Neutrophil (primary cell): ENCODE data around the gene SBNO2.
"Not testable (repeated sequence)": the region's sequence is repeated elsewhere in the genome, so short reads cannot be mapped to it uniquely, and the experiment has no call there.

Source experiments
- H3K27ac ChIP-seq: fragments of 200-600 bp; sonication (generic); 2 replicates; pipeline ENCODE4 v1.5.1; 2016; ENCODE audit warnings: mild to moderate bottlenecking, moderate library complexity
- H3K27me3 ChIP-seq: fragments of 200-600 bp; sonication (generic); 2 replicates; pipeline ENCODE4 v1.6.0; 2016; ENCODE audit warnings: mild to moderate bottlenecking
- H3K36me3 ChIP-seq: fragments of 200-600 bp; sonication (generic); 2 replicates; pipeline ENCODE4 v1.5.1; 2017
- H3K4me1 ChIP-seq, 2 experiments: fragments of 200-600 bp in 1 of 2; sonication (generic) in 1 of 2; 1 replicate in 1 of 2; 2 replicates in 1 of 2; pipeline versions ENCODE4 v1.5.1 to v1.6.1; 2013 to 2016; ENCODE audit warnings: low read depth in 1 of 2, low read length in 1 of 2, mild to moderate bottlenecking in 1 of 2, moderate library complexity in 1 of 2; ENCODE audit not compliant: control insufficient read depth in 1 of 2, insufficient read depth in 1 of 2
- H3K4me3 ChIP-seq, 2 experiments: fragments of 200-600 bp in 1 of 2; sonication (generic) in 1 of 2; 1 replicate in 1 of 2; 2 replicates in 1 of 2; pipeline ENCODE4 v1.5.1; 2013 to 2016; ENCODE audit warnings: low read depth in 1 of 2, low read length in 1 of 2, mild to moderate bottlenecking in 1 of 2, moderate library complexity in 1 of 2
- H3K9me3 ChIP-seq: fragments of 200-600 bp; sonication (generic); 2 replicates; pipeline ENCODE4 v1.5.1; 2016
- CTCF ChIP-seq: fragments of 200-600 bp; sonication (generic); IDR thresholded peaks from 2 replicates; pipeline ENCODE4 v1.5.1; 2016; ENCODE audit warnings: antibody characterized with exemption

Gene SBNO2

DNA sequence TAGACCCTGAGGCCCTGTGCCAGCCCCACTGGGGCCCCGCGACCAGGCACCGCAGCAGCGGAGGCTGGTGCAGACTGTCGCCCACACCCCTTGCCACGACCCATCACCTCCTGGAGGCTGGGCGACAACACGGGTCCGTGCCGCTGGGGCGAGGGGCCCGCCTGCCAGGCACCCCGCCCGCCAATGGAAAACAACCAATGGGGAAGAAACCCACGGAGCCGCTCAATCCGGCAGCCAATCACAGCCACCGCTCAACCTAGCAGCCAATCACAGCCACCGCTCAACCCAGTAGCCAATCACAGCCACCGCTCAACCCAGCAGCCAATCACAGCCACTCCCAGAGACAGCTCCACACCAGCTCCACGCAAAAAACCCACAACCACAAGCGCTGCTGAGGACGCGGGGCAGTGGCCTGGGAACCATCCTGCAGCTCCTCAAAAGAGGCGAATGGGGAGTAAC, 40.6 kb downstream of the SBNO2 start:
- no peaks in the 10 kb centered on the region for H3K27me3 ChIP-seq
- TF ChIP-seq CTCF: no peak
- H3K4me3 ChIP-seq: peak overlapping the region; percentile 97 to 99
- peaks cover 47% of the 10 kb centered on the region for H3K36me3 ChIP-seq
- no peaks in the 10 kb centered on the region for H3K9me3 ChIP-seq
- peak overlapping the region; percentile 99 for H3K27ac ChIP-seq
- H3K4me1 ChIP-seq: peaks cover 40 to 41% of the 10 kb centered on the region in 2 experiments

DNA sequence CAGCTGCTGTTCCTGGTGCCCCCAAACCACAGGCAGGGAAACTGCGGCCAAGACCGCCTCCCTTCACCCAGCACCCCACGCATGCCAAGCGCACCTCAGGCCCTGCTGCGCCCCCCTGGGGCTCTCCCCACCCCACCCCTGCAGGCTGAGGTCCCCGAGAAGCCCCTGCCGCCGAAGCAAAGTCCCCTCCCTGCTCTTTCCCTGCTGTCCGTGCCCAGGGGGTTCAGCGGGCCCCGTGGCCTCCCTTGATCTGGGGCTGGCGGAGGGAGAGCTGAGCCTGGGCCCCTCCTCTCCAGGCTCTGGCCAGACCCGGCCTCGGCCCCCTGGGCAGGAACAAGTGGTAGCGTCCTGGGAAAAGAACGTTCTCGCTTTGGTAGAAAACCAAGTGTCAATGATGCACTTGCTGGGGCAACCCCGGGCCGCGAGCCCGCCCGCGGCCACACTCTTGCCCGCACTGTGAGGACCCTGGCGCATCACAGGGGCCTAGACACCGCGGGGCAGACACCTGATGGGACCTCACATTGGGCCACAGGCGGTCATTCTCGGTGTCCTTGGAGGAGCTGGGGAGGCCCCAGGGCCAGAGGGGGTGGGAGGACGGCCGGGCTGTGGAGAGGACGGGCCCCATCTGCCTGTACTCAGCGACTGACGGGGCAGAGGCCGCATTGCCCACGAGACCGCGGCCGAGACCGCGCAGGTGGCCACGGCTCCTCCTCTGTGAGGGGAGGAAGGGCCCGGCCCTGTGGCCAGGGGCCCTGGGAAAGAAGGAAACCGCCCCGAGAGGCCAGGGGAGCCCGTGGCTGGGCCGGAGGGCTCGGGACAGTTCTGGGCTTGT, 41.3 kb downstream of the SBNO2 start:
- no peaks in the 10 kb centered on the region for H3K27me3 ChIP-seq
- TF ChIP-seq CTCF: no peak
- peaks cover 40 to 44% of the 10 kb centered on the region in 2 experiments for H3K4me1 ChIP-seq
- H3K27ac ChIP-seq: peak overlapping the region; percentile 99
- no peaks in the 10 kb centered on the region for H3K9me3 ChIP-seq
- H3K36me3 ChIP-seq: peaks cover 50% of the 10 kb centered on the region
- H3K4me3 ChIP-seq: peak overlapping the region; percentile 97 to 99

DNA sequence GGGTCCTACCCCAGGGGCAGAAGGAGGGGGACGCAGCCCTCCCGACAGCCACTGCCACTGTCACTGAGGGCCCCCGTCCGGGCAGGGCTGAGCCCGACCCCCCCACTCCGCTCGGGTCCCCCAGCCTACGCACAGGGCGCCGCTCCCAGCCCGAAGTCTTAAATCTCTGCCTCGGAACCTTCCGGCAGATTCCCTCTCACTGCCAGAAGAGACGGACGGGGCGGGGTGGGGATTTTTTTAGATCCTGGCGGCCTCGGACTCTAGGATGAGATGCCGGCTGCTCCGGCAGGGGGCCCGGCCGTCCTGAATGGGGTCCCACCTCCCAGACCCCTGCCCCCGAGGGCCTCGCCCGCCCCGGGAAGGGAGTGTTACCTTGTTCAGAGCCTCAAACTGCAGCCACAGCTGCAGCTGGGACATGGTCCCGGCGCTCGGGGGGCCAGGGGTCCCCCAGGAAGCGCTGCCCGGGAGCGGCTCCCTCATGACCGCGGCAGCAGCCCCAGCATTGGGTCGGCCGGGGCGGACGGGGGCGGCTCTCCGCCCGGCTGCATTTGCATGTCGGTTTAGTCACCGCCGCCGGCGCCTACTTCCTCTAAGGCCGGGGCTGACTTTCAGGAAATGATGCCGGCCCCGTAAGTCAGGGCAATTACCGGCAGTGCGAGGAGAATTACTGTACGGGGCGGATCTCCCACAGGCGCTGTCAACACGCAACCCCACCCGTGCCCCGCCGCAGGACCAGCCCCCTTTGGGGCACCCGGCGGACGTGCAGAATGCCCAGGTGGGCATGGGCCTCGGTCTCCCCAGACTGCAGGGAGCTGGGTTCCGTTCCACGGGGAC, 42.1 kb downstream of the SBNO2 start:
- peak; percentile 53 for TF ChIP-seq CTCF
- H3K36me3 ChIP-seq: peaks cover 58% of the 10 kb centered on the region
- H3K27me3 ChIP-seq: no peaks in the 10 kb centered on the region
- H3K4me1 ChIP-seq: peaks cover 40 to 44% of the 10 kb centered on the region in 2 experiments
- H3K4me3 ChIP-seq: peak overlapping the region; percentile 97 to 99
- no peaks in the 10 kb centered on the region for H3K9me3 ChIP-seq
- peak overlapping the region; percentile 99 for H3K27ac ChIP-seq

- H3K9me3 ChIP-seq: no peaks in the 10 kb centered on the region
- no peak for TF ChIP-seq CTCF
- peaks cover 58% of the 10 kb centered on the region for H3K36me3 ChIP-seq
- peak overlapping the region; percentile 99 for H3K27ac ChIP-seq
- peak overlapping the region; percentile 97 to 99 for H3K4me3 ChIP-seq
- H3K27me3 ChIP-seq: no peaks in the 10 kb centered on the region
- peaks cover 40 to 42% of the 10 kb centered on the region in 2 experiments for H3K4me1 ChIP-seq
Measured at GRCh38 chr19:1130771-1131717, 43.0 kb downstream of the SBNO2 start.

DNA sequence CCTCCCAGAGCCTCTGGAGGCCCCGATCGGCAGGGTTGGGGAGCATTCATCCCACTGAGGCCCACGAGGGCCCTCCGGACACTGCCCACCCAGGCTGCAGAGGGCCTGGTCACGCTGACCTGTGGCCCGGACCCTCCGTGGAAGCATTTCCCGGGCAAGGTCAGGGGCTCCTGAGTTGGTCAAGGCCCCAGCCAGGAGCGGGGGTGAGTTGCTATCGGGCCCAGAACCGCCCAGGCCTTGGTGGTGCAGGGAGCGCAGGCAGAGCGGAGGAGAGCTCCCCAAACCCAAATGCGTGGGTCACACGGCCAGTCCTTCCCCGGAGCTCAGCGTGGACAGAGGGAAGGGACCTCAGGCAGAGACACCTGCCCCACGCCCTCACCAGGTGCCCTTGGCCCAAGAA, 44.5 kb downstream of the SBNO2 start:
- Histone ChIP-seq H3K9me3 (no peaks in the 10 kb centered on the region), H3K36me3 (peaks cover 65% of the 10 kb centered on the region), H3K27ac (no peak overlapping the region), H3K27me3 (no peaks in the 10 kb centered on the region), H3K4me1 (peaks cover 39 to 42% of the 10 kb centered on the region in 2 experiments), H3K4me3 (peak overlapping the region; percentile 97 to 99)
- no peak for TF ChIP-seq CTCF

- H3K9me3 ChIP-seq, H3K27ac ChIP-seq, H3K27me3 ChIP-seq: not testable (repeated sequence)
- Histone ChIP-seq H3K4me1 (peaks cover 34 to 38% of the 10 kb centered on the region in 2 experiments), H3K36me3 (peaks cover 65% of the 10 kb centered on the region), H3K4me3 (peak overlapping the region in 1 of 2 experiments; percentile 99)
Measured at GRCh38 chr19:1129084-1129483, 45.0 kb downstream of the SBNO2 start.
